ENCODE data around the gene ATF6.

GRCh38 chr1:161736335-161736969 is 29.7 kb upstream of the ATF6 start:
- TF ChIP-seq, protein P1, sequence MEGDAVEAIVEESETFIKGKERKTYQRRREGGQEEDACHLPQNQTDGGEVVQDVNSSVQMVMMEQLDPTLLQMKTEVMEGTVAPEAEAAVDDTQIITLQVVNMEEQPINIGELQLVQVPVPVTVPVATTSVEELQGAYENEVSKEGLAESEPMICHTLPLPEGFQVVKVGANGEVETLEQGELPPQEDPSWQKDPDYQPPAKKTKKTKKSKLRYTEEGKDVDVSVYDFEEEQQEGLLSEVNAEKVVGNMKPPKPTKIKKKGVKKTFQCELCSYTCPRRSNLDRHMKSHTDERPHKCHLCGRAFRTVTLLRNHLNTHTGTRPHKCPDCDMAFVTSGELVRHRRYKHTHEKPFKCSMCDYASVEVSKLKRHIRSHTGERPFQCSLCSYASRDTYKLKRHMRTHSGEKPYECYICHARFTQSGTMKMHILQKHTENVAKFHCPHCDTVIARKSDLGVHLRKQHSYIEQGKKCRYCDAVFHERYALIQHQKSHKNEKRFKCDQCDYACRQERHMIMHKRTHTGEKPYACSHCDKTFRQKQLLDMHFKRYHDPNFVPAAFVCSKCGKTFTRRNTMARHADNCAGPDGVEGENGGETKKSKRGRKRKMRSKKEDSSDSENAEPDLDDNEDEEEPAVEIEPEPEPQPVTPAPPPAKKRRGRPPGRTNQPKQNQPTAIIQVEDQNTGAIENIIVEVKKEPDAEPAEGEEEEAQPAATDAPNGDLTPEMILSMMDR (IDR thresholded peaks at IDR 0.05; ENCODE audit: low read depth, low read length) = no peak
- no peak for TF ChIP-seq MAX (IDR thresholded peaks at IDR 0.05; ENCODE audit: low read depth, low read length)

Data from NB4 (cell line).